Fibroblast of villous mesenchyme (primary cell): Measurements from ENCODE around the gene PRDM16. TPM values are rescaled to one million over a fixed set of nuclear protein-coding genes. Genes with fewer than 3 reads are reported as not detected.

ENCODE experiments used
- DNase-seq: peaks from one replicate; pipeline ENCODE4 v3.0.0-alpha.2; 2010; ENCODE audit warnings: low read depth
- H3K4me3 ChIP-seq: 2 replicates; pipeline ENCODE4 v1.5.1; 2011; ENCODE audit warnings: low read depth, mild to moderate bottlenecking, low read length
- total RNA-seq: library from RNA; depleted of rRNA; stranded (reverse); fragments of >200 nt; gene quantifications from 2 replicates; pipeline ENCODE4 v1.2.3, GENCODE V29; 2012
- TF ChIP-seq, protein P1 (sequence below): IDR thresholded peaks from 2 replicates; pipeline ENCODE4 v1.5.1; 2012; ENCODE audit warnings: low read depth, mild to moderate bottlenecking, low read length; ENCODE audit not compliant: insufficient read depth

Gene PRDM16
- total RNA-seq, 1 donor: 1.7 TPM

DNA sequence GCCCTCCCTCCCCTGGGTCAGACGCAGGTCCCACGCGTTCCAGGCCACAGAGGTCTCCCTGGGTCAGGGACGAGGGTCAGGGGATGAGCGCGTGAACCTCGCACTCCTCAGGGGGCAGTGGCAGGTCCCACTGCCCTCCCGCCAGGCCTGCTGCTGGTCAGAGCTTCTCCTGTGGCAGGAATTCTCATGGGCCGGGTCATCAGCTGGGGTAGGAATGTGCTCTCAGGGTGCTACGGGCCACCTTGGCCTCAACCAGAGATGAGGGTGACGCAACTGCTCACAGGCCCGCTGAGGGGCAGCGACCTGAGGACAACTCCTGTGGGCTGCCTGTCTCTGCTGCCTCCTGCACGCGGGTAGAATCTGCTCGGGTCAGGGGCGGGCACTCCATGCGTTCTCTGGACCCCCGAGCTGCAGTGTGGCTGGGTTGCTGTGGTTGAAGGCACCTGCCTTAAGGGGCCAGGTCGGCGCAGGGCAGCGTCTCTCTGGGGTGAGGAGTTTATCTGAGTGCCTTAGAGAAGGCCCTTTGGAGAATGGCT is 128.8 kb downstream of the PRDM16 start:
- no peak for DNase-seq

DNA sequence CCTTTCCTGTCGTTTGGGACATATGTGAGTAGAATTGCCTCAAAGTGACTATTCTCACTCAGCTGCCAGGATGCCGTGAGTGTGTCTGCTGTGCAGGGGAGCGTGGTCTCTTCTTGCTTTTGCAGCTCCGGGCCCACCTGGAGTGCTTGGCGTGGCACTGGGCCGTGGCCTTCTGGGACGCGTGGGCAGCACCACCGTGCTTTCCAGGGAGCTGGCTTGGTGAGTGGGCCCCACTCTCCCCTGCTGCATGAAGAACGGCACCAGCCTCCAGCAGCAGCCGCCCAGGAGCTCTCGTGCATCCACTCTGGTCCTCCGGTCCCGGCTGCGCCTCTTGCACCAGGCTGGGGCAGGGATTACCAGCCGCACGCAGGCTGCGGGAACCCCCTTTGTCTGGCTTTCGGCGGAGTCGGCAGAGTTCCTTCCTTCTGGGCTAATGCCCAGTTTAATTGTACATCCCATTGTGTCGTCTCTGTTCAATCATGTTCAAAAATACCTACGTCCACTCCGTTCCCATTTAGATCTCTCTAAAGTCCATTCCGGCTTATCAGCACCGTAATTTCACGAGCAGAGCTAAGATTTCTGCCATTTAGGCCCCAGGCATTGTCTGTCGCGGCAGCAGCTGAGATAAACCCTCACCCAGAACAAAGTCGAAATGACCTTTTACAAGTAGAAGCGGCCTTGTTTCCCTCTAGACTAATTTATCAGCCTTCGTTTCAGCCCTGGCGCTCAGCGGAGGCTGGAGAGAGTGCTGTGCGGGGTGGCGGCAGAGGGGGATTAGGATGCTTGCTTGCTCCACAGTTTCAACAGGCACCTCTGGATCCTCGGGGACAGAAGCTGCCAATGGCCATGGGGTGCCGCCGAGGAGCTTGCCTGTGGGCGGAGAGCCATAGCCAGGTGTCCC is 129.6 kb downstream of the PRDM16 start:
- TF ChIP-seq, protein P1, sequence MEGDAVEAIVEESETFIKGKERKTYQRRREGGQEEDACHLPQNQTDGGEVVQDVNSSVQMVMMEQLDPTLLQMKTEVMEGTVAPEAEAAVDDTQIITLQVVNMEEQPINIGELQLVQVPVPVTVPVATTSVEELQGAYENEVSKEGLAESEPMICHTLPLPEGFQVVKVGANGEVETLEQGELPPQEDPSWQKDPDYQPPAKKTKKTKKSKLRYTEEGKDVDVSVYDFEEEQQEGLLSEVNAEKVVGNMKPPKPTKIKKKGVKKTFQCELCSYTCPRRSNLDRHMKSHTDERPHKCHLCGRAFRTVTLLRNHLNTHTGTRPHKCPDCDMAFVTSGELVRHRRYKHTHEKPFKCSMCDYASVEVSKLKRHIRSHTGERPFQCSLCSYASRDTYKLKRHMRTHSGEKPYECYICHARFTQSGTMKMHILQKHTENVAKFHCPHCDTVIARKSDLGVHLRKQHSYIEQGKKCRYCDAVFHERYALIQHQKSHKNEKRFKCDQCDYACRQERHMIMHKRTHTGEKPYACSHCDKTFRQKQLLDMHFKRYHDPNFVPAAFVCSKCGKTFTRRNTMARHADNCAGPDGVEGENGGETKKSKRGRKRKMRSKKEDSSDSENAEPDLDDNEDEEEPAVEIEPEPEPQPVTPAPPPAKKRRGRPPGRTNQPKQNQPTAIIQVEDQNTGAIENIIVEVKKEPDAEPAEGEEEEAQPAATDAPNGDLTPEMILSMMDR: no peak
- DNase-seq: no peak

More for the DNA sequence above, 128.8 kb downstream of the PRDM16 start:
- TF ChIP-seq, protein P1: no peak
- H3K4me3 ChIP-seq: no peak overlapping the region

DNA sequence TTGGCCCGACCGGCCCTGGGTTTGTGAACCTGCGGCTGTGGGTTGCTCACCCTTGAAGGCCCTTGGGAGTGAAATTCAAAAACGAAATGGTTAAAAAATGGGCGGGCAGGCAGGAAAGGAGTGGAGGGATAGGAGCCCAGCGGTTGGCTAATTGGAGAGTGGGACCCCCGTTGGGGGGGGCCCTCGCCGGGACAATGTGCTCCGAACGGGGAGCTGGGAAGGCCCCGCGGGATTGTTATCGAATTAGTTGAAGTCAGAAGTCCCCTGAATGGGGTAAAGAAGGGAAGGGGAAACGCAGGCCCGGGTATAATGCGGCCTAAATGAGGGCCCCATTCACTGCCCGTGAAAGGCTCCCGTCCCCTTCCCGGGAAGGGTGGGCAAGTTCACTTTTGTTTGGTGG is 135.7 kb downstream of the PRDM16 start:
- TF ChIP-seq, protein P1: no peak
- no peak for DNase-seq
- no peak overlapping the region for H3K4me3 ChIP-seq

More for the DNA sequence above, 129.6 kb downstream of the PRDM16 start:
- no peak overlapping the region for H3K4me3 ChIP-seq

DNA sequence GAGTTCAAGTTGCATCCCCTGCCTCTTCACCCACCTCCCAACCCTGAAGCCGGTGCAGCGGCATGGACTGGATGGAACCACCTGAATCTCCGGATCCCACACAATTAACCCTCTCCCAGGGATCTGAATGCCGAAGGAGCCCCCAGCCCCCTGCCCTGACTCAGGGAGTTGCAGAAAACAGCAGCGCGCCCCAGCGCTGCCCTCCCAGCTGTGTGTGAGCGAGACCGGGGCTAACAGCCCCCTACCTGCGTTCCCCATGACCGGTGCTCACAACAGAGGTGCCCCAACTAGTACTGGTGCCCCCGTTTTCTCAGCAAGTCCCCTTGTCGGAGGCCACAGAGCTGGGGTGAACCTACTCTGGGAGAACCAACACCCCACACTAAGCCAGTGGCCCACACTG is 136.8 kb downstream of the PRDM16 start:
- no peak overlapping the region for H3K4me3 ChIP-seq
- DNase-seq: no peak
- TF ChIP-seq, protein P1: no peak

DNA sequence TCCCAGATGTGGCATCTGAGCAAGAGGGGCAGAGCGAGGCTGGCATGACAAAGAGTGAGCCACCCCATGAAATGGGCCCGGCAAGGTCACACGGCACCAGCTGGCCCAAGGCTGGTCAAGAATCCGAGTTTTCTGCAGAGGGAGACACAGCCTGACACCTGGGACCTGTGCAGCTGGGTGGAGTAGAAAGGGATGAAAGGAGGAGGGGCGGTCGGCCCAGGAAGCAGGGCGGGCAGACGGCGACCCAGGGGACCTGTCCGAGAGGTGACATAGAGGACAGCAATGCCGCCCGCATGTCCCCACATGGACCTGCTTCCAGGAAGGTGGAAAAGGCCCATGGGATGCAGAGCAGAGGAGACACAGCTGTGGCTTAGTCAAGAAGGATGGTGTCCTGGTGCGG is 137.7 kb downstream of the PRDM16 start:
- no peak overlapping the region for H3K4me3 ChIP-seq
- no peak for DNase-seq
- TF ChIP-seq, protein P1: no peak

DNA sequence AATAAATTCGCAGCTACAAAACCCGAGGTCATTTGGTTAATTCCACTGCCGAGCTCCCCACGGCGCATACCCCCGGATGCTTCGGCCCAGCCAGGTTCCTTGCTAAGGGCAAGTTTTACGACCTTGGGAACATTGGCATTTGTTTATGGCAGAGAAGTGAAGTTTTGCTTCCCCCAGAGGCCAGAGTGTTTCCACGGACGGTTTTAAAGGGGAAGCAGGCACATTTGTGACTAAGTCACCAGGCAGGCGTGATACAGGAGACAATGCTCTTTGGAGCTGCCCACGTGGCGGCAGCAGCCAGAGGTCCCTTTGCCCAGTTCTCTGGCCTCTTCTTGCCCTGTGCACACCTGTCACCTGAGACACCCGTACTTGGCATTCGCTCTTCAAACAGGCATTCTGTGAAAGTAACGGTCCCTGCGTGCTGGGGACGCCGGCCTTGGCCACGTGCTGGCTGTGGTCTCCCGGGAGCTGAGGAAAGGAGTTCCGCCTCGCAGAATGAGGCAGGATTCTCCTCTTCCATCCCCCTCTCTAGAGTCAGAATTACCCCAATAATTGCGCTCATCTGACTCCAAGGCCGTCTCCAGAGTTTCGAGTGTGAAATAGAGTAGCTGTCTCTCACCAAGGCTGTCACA is 138.3 kb downstream of the PRDM16 start:
- TF ChIP-seq, protein P1: no peak
- no peak for DNase-seq
- H3K4me3 ChIP-seq: no peak overlapping the region
